HEK293T (cell line): ENCODE data around the gene ADIG.

Experiments
- ARNT ChIP-seq: fragments of 450-650 bp; IDR thresholded peaks from 2 replicates; pipeline ENCODE4 v1.6.1; 2017; ENCODE audit warnings: mild to moderate bottlenecking
- ELF4 ChIP-seq: fragments of 450-650 bp; IDR thresholded peaks from 2 replicates; pipeline ENCODE4 v1.6.1; 2017; ENCODE audit warnings: antibody characterized with exemption
- FOXK2 ChIP-seq: fragments of 450-650 bp; IDR thresholded peaks from 2 replicates; pipeline ENCODE4 v1.6.1; 2016; ENCODE audit warnings: mild to moderate bottlenecking
- NFRKB ChIP-seq: fragments of 450-650 bp; IDR thresholded peaks from 2 replicates; pipeline ENCODE4 v1.6.1; 2016; ENCODE audit warnings: mild to moderate bottlenecking, moderate library complexity
- SUZ12 ChIP-seq: fragments of 450-650 bp; IDR thresholded peaks from 2 replicates; pipeline ENCODE4 v1.6.1; 2016; ENCODE audit warnings: mild to moderate bottlenecking
- TF ChIP-seq, protein P1 (sequence below): fragments of 450-650 bp; IDR thresholded peaks from 2 replicates; pipeline ENCODE4 v1.6.1; 2016

DNA sequence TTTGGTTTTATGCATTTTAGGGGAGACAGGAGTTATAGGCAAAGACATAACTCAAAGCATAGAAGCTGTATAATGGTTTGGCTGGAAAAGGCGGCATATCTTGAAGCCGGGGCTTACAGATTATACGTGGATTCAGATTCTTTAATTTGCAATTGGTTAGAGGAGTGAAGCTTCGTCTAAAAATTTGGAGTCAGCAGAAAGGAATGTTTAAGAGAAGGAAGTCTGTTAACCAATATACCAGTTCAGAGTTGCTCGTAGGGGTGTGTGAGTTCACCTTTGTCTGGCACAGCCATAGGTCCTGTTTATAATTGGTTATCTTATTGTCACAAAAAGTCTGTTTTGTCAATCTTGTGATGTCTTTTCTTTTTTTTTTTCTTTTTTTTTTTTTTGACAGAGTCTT, 29.5 kb downstream of the ADIG start:
- TF ChIP-seq ARNT (no peak), FOXK2 (no peak), NFRKB (no peak), ELF4 (no peak), SUZ12 (no peak)
- TF ChIP-seq, protein P1, sequence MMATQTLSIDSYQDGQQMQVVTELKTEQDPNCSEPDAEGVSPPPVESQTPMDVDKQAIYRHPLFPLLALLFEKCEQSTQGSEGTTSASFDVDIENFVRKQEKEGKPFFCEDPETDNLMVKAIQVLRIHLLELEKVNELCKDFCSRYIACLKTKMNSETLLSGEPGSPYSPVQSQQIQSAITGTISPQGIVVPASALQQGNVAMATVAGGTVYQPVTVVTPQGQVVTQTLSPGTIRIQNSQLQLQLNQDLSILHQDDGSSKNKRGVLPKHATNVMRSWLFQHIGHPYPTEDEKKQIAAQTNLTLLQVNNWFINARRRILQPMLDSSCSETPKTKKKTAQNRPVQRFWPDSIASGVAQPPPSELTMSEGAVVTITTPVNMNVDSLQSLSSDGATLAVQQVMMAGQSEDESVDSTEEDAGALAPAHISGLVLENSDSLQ, result no peak
